ENCODE measurements around the gene ADAMTS18. TPM values are rescaled to one million over a fixed set of nuclear protein-coding genes. Genes with fewer than 3 reads are reported as not detected.

ADAMTS18 gene
- total RNA-seq, 1 donor from 2014 or later: 0.98 TPM

DNA sequence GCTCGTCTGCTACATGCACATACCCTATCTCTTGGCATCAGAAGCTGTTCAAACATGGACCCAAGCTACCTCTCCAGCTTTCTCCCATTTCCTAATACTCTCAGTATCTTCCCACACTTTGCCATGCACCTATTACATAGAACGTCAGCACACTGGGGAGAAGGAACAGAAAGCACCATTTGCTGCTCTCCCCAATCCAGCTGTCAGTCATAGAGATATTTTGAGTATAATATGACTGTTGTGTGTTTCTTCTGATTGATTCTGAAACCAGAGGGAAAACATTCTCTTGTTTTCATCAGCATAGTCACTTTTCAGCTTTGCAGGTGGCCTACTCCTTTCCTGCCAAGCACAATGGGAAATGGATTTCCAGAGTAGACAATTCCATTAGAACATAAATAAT, 107.1 kb downstream of the ADAMTS18 start:
- no peak for DNase-seq (ENCODE audit: low read depth)
- no peak overlapping the region for H3K4me3 ChIP-seq (ENCODE audit: low read depth, low read length)
- TF ChIP-seq, protein P1, sequence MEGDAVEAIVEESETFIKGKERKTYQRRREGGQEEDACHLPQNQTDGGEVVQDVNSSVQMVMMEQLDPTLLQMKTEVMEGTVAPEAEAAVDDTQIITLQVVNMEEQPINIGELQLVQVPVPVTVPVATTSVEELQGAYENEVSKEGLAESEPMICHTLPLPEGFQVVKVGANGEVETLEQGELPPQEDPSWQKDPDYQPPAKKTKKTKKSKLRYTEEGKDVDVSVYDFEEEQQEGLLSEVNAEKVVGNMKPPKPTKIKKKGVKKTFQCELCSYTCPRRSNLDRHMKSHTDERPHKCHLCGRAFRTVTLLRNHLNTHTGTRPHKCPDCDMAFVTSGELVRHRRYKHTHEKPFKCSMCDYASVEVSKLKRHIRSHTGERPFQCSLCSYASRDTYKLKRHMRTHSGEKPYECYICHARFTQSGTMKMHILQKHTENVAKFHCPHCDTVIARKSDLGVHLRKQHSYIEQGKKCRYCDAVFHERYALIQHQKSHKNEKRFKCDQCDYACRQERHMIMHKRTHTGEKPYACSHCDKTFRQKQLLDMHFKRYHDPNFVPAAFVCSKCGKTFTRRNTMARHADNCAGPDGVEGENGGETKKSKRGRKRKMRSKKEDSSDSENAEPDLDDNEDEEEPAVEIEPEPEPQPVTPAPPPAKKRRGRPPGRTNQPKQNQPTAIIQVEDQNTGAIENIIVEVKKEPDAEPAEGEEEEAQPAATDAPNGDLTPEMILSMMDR (conservative IDR thresholded peaks at IDR 0.05; ENCODE audit: low read depth, low read length): no peak

DNA sequence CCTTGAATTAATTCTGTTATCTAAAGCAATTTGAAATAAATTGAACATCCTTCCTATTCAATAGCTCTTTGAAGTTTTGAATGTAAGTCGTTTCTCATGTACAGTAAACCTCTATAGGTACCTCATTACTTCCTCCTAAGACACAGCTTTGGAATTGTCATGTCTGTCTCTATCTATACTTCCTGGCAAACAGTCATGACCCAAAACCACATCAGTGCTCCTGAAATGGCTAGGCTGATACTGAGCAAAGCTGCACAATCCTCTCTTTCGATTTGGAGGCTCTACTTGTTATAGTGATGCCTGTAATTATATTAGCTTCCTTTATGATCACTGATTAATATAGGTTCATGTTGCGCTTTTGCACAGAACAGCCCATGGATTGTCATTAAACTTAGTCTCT, 110.1 kb downstream of the ADAMTS18 start:
- no peak overlapping the region for H3K4me3 ChIP-seq (ENCODE audit: low read depth, low read length)
- TF ChIP-seq, protein P1 (conservative IDR thresholded peaks at IDR 0.05; ENCODE audit: low read depth, low read length): no peak
- no peak for DNase-seq (ENCODE audit: low read depth)

DNA sequence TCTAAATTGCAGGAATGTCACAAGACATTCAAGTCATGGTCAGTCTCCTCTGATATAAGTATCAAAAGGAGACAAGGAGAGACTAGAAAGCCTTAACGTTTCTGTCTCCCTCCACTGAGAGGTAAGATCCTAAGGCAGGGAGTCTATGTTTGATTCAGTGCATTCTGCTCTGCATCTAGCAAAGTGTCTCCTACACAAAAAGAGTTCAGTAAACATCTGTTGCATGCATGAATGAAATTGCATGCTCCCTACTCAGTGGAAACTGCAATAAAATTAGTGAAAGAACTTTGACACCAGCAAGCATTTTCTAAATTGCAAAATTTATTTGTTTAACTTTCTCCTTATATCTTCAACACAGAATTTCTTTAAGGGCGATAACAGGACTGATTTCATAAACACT, 111.1 kb downstream of the ADAMTS18 start:
- no peak for DNase-seq (ENCODE audit: low read depth)
- no peak overlapping the region for H3K4me3 ChIP-seq (ENCODE audit: low read depth, low read length)
- TF ChIP-seq, protein P1 (conservative IDR thresholded peaks at IDR 0.05; ENCODE audit: low read depth, low read length): no peak

- no peak overlapping the region for H3K4me3 ChIP-seq (ENCODE audit: low read depth, low read length)
- no peak for DNase-seq (ENCODE audit: low read depth)
- TF ChIP-seq, protein P1 (conservative IDR thresholded peaks at IDR 0.05; ENCODE audit: low read depth, low read length): no peak
Observed at GRCh38 chr16:77322757-77323156, 112.1 kb downstream of the ADAMTS18 start.

GRCh38 chr16:77317059-77317458, 117.8 kb downstream of the ADAMTS18 start:
- TF ChIP-seq, protein P1 (conservative IDR thresholded peaks at IDR 0.05; ENCODE audit: low read depth, low read length): no peak
- DNase-seq (ENCODE audit: low read depth): no peak
- no peak overlapping the region for H3K4me3 ChIP-seq (ENCODE audit: low read depth, low read length)

GRCh38 chr16:77310877-77311276, 124.0 kb downstream of the ADAMTS18 start:
- no peak overlapping the region for H3K4me3 ChIP-seq (ENCODE audit: low read depth, low read length)
- TF ChIP-seq, protein P1 (conservative IDR thresholded peaks at IDR 0.05; ENCODE audit: low read depth, low read length): no peak
- DNase-seq (ENCODE audit: low read depth): no peak

DNA sequence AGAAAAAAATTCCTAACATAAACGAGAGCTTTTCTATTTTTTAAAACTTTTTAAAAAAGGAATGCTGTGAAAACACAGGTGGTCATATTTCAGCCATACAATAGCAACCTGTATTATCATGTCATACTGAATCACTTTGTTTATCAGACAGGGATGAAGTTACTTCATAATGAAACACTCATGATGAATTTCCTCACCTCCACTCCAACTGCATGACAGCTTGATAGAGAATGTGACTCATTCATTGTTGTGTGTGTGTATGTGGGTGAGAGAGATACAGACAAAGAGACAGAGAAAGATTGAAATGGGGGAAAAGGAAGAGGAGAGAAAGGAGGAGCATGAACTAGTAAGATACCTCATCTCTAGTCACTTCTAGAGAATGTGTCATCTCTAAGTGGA, 126.7 kb downstream of the ADAMTS18 start:
- no peak overlapping the region for H3K4me3 ChIP-seq (ENCODE audit: low read depth, low read length)
- DNase-seq (ENCODE audit: low read depth): peak; percentile 94
- TF ChIP-seq, protein P1 (conservative IDR thresholded peaks at IDR 0.05; ENCODE audit: low read depth, low read length): no peak

Measured in epithelial cell of proximal tubule (primary cell).